Fibroblast of lung (primary cell): ENCODE data around the gene NKD2.

Experiments
- CTCF ChIP-seq, 2 donors: IDR thresholded peaks in 1 of 2; conservative IDR thresholded peaks in 1 of 2; 1 replicate in 1 of 2; 2 replicates in 1 of 2; pipeline ENCODE4 v1.5.1; 2011 to 2012; ENCODE audit warnings: low read length in 2 of 2, control low read depth in 1 of 2, inconsistent platforms in 1 of 2, low read depth in 1 of 2, mild to moderate bottlenecking in 1 of 2
- EZH2 ChIP-seq: IDR thresholded peaks from 2 replicates; pipeline ENCODE4 v1.5.1; 2012; ENCODE audit warnings: low read length, control low read depth, mild to moderate bottlenecking; ENCODE audit errors: missing control alignments

- TF ChIP-seq CTCF (conservative IDR thresholded peaks at IDR 0.05 in 1 of 2, IDR thresholded peaks at IDR 0.05 in 1 of 2; ENCODE audit: low read depth in 1 of 2, low read length in 2 of 2), result no peak
- no peak for TF ChIP-seq EZH2
Observed at GRCh38 chr5:988322-988721, 20.3 kb upstream of the NKD2 start.
